ENCODE data around the gene TOB1. TPM values are rescaled to one million over a fixed set of nuclear protein-coding genes. Genes with fewer than 3 reads are reported as not detected.

Gene TOB1
- polyA plus RNA-seq, 1 of the 3 experiments (the other 2 are of a cell fraction): 19.3 TPM

GRCh38 chr17:50818261-50818660 is 47.9 kb downstream of the TOB1 start:
- peaks cover 4% of the 10 kb centered on the region; the same call in 1 of the 2 replicates for H3K27me3 ChIP-seq (ENCODE audit: insufficient read depth)
- 88% methylated on average over 4 of the region's 4 CpGs for WGBS (ENCODE audit: low lambda C conversion rate)
- no peaks in the 10 kb centered on the region; a peak in 1 of 4 replicates for H3K4me1 ChIP-seq (ENCODE audit: control insufficient read depth in 1 of 2, insufficient read depth in 2 of 2, low read depth in 1 of 2, low read length in 1 of 2)
- no peak overlapping the region for H3K4me2 ChIP-seq
- H3K9me3 ChIP-seq: no peaks in the 10 kb centered on the region
- ChIA-PET POLR2A (interaction anchor here (1.5 kb wide), 1 partner anchor 48 kb away, joined by 3 read pairs; the partner anchor contains the start of gene TOB1), CTCF (interaction anchor here (0.6 to 8.3 kb wide), 11 partner anchors 10 to 335 kb away, joined by 3 to 71 read pairs (median 25); partner anchors contain the start of genes NME1 and WFIKKN2)
- H3K79me2 ChIP-seq (ENCODE audit: insufficient read depth): no peaks in the 10 kb centered on the region
- DNase-seq: no peak
- H4K20me1 ChIP-seq (ENCODE audit: insufficient read depth): no peaks in the 10 kb centered on the region
- TF ChIP-seq SMC3 (IDR thresholded peaks at IDR 0.05; ENCODE audit: low read depth, low read length): no peak
- no peak for TF ChIP-seq ELF1 (IDR thresholded peaks at IDR 0.05)
- TF ChIP-seq POLR2AphosphoS5 (IDR thresholded peaks at IDR 0.05; ENCODE audit: low read depth, low read length): no peak
- TF ChIP-seq, protein P1, sequence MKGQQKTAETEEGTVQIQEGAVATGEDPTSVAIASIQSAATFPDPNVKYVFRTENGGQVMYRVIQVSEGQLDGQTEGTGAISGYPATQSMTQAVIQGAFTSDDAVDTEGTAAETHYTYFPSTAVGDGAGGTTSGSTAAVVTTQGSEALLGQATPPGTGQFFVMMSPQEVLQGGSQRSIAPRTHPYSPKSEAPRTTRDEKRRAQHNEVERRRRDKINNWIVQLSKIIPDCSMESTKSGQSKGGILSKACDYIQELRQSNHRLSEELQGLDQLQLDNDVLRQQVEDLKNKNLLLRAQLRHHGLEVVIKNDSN (IDR thresholded peaks at IDR 0.05; ENCODE audit: borderline replicate concordance, low read depth): no peak
- TF ChIP-seq, protein P2, sequence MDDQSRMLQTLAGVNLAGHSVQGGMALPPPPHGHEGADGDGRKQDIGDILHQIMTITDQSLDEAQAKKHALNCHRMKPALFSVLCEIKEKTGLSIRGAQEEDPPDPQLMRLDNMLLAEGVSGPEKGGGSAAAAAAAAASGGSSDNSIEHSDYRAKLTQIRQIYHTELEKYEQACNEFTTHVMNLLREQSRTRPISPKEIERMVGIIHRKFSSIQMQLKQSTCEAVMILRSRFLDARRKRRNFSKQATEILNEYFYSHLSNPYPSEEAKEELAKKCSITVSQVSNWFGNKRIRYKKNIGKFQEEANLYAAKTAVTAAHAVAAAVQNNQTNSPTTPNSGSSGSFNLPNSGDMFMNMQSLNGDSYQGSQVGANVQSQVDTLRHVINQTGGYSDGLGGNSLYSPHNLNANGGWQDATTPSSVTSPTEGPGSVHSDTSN (IDR thresholded peaks at IDR 0.05): no peak
- TF ChIP-seq ZBTB33 (IDR thresholded peaks at IDR 0.05; ENCODE audit: borderline replicate concordance, low read depth): no peak
- TF ChIP-seq CHD2 (IDR thresholded peaks at IDR 0.05; ENCODE audit: low read length, partially characterized antibody): no peak
- TF ChIP-seq RAD21 (IDR thresholded peaks at IDR 0.05; ENCODE audit: low read length): no peak
- no peak for TF ChIP-seq MEF2A (IDR thresholded peaks at IDR 0.05; ENCODE audit: borderline replicate concordance, low read depth)
- no peak for TF ChIP-seq YY1 (IDR thresholded peaks at IDR 0.05; ENCODE audit: low read depth)
- no peak overlapping the region for H3K9ac ChIP-seq
- no peaks in the 10 kb centered on the region for H3K9me2 ChIP-seq
- H2AFZ ChIP-seq (ENCODE audit: low read depth): no peak overlapping the region
- no peak overlapping the region for H3K27ac ChIP-seq (ENCODE audit: low read depth in 2 of 2, low read length in 1 of 2)
- no peak overlapping the region for H3K4me3 ChIP-seq (ENCODE audit: low read depth in 2 of 2, low read length in 1 of 2)
- H3K36me3 ChIP-seq (replicated peaks in 1 of 2; ENCODE audit: control insufficient read depth in 1 of 2, insufficient read depth in 2 of 2, low read length in 1 of 2): no peaks in the 10 kb centered on the region
- no peaks in the 10 kb centered on the region for H3F3A ChIP-seq (replicated peaks; ENCODE audit: insufficient read depth)

DNA sequence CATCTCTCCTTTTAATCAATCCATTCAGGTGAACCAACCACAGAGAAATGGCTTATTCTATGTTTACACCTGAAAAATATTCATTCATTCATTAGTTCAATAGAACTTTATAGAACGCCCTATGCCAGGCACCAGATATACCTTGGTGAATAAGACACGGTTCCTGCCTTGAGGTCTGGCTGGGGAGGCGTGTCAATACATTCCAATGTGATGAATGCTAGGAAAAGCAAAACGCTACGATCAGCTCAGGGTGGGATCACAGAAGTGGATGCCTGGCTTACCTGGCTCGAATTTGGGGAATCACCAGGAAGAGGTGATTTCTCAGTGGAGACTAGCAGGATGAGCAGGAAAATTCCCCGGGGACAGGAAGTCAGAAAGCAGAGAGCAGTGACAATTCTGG is 48.3 kb downstream of the TOB1 start:
- POLR2A ChIA-PET: interaction anchor here (1.5 kb wide), 1 partner anchor 49 kb away, joined by 3 read pairs; the partner anchor contains the start of gene TOB1
- Histone ChIP-seq H3F3A (replicated peaks; ENCODE audit: insufficient read depth) (no peaks in the 10 kb centered on the region), H2AFZ (ENCODE audit: low read depth) (no peak overlapping the region), H3K4me2 (0 out of 2 replicates have a peak overlapping the region, but pooled peaks have one; percentile 1), H3K4me3 (ENCODE audit: low read depth in 2 of 2, low read length in 1 of 2) (no peak overlapping the region), H3K9ac (no peak overlapping the region), H3K27me3 (ENCODE audit: insufficient read depth) (peaks cover 4% of the 10 kb centered on the region; the same call in 1 of the 2 replicates), H3K4me1 (ENCODE audit: control insufficient read depth in 1 of 2, insufficient read depth in 2 of 2, low read depth in 1 of 2, low read length in 1 of 2) (no peaks in the 10 kb centered on the region; a peak in 1 of 4 replicates), H3K79me2 (ENCODE audit: insufficient read depth) (no peaks in the 10 kb centered on the region), H3K9me2 (no peaks in the 10 kb centered on the region), H3K36me3 (replicated peaks in 1 of 2; ENCODE audit: control insufficient read depth in 1 of 2, insufficient read depth in 2 of 2, low read length in 1 of 2) (no peaks in the 10 kb centered on the region), H3K27ac (ENCODE audit: low read depth in 2 of 2, low read length in 1 of 2) (no peak overlapping the region), H3K9me3 (no peaks in the 10 kb centered on the region), H4K20me1 (ENCODE audit: insufficient read depth) (no peaks in the 10 kb centered on the region)
- CTCF ChIA-PET: interaction anchor here (0.6 to 8.3 kb wide), 16 partner anchors 11 to 267 kb away, joined by 3 to 71 read pairs (median 10); partner anchors contain the start of gene WFIKKN2
- no peak for DNase-seq
- peak; percentile 44; the same call in 1 of the 2 replicates for TF ChIP-seq FOSL2 (IDR thresholded peaks at IDR 0.05; ENCODE audit: borderline replicate concordance, low read depth)
- no peak for TF ChIP-seq EP300 (IDR thresholded peaks at IDR 0.05; ENCODE audit: borderline replicate concordance in 1 of 2, low read depth in 1 of 2, low read length in 1 of 2)
- TF ChIP-seq RCOR1 (IDR thresholded peaks at IDR 0.05; ENCODE audit: low read length): no peak
- 33% methylated on average over 7 of the region's 7 CpGs for WGBS (ENCODE audit: low lambda C conversion rate)
